ENCODE measurements around the gene SAT1. TPM values are rescaled to one million over a fixed set of nuclear protein-coding genes. Genes with fewer than 3 reads are reported as not detected.

SAT1 gene
- total RNA-seq, 1 donor from 2014 or later = 263 TPM

DNA sequence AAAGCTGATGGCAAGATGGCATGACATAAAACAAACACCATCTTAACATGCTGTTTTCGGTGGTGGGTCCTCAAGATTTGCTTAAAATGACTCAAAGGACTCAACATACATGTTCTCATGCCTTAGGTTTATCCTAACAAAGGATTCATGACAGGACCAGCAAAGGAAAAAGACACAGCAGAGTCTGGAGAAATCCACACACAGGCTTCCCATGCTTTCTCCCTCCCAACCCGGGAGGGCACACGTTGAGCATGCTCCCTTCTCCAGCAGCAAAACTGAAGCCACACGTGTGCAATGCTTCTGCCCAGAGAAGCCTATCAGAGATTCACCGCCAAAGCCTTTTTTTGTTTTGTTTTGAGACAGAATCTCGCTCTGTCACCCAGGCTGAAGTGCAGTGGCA lies 39.9 kb downstream of the SAT1 start:
- H3K4me1 Mint-ChIP-seq (ENCODE audit: low read depth) = peaks cover 10% of the 10 kb centered on the region

DNA sequence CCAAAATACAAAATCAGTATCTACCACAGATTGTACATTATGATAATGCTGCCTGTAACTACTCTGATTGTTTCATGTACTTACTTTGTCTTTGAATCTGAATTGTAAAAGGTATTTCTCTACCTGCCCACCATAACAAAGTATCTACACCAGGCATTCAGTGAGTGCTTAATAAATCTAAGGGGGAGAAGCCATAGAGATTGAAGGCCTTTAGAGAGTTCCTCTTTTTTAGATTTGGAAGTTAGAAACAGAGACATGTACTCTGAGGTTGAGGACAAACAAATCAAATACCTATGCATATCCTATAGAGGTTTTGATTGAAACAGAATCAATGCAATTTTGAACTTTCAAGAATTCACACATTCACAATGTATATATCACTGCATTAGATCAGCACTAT lies 42.7 kb downstream of the SAT1 start:
- H3K4me3 Mint-ChIP-seq (ENCODE audit: unreplicated experiment) = no peak overlapping the region
- TF ChIP-seq, protein P1, sequence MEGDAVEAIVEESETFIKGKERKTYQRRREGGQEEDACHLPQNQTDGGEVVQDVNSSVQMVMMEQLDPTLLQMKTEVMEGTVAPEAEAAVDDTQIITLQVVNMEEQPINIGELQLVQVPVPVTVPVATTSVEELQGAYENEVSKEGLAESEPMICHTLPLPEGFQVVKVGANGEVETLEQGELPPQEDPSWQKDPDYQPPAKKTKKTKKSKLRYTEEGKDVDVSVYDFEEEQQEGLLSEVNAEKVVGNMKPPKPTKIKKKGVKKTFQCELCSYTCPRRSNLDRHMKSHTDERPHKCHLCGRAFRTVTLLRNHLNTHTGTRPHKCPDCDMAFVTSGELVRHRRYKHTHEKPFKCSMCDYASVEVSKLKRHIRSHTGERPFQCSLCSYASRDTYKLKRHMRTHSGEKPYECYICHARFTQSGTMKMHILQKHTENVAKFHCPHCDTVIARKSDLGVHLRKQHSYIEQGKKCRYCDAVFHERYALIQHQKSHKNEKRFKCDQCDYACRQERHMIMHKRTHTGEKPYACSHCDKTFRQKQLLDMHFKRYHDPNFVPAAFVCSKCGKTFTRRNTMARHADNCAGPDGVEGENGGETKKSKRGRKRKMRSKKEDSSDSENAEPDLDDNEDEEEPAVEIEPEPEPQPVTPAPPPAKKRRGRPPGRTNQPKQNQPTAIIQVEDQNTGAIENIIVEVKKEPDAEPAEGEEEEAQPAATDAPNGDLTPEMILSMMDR (IDR thresholded peaks at IDR 0.05) = no peak
- H3K36me3 Mint-ChIP-seq (ENCODE audit: low read depth) = peaks cover 5% of the 10 kb centered on the region
- H3K27ac Mint-ChIP-seq (ENCODE audit: unreplicated experiment) = no peak overlapping the region
- DNase-seq (ENCODE audit: low spot score) = no peak
- no peaks in the 10 kb centered on the region for H3K9me3 Mint-ChIP-seq (ENCODE audit: low read depth)
- H3K4me1 Mint-ChIP-seq (ENCODE audit: low read depth) = peaks cover 5% of the 10 kb centered on the region
- no peaks in the 10 kb centered on the region for H3K27me3 Mint-ChIP-seq (ENCODE audit: low read depth)

More for the DNA sequence above, 39.9 kb downstream of the SAT1 start:
- Mint-ChIP-seq H3K9me3 (ENCODE audit: low read depth) (no peaks in the 10 kb centered on the region), H3K27me3 (ENCODE audit: low read depth) (no peaks in the 10 kb centered on the region), H3K36me3 (ENCODE audit: low read depth) (peaks cover 5% of the 10 kb centered on the region), H3K4me3 (ENCODE audit: unreplicated experiment) (no peak overlapping the region), H3K27ac (ENCODE audit: unreplicated experiment) (no peak overlapping the region)
- DNase-seq (ENCODE audit: low spot score) = no peak
- TF ChIP-seq, protein P1 (IDR thresholded peaks at IDR 0.05) = no peak

- DNase-seq (ENCODE audit: low spot score) = no peak
- Mint-ChIP-seq H3K4me3 (ENCODE audit: unreplicated experiment) (no peak overlapping the region), H3K27ac (ENCODE audit: unreplicated experiment) (no peak overlapping the region), H3K4me1 (ENCODE audit: low read depth) (peaks cover 5% of the 10 kb centered on the region), H3K9me3 (ENCODE audit: low read depth) (no peaks in the 10 kb centered on the region), H3K36me3 (ENCODE audit: low read depth) (peaks cover 5% of the 10 kb centered on the region), H3K27me3 (ENCODE audit: low read depth) (no peaks in the 10 kb centered on the region)
- TF ChIP-seq, protein P1 (IDR thresholded peaks at IDR 0.05) = no peak
Observed at GRCh38 chrX:23826216-23826615, 43.2 kb downstream of the SAT1 start.

GRCh38 chrX:23826653-23827052 lies 43.7 kb downstream of the SAT1 start:
- H3K27ac Mint-ChIP-seq (ENCODE audit: unreplicated experiment) = no peak overlapping the region
- no peak for DNase-seq (ENCODE audit: low spot score)
- H3K4me3 Mint-ChIP-seq (ENCODE audit: unreplicated experiment) = no peak overlapping the region
- TF ChIP-seq, protein P1 (IDR thresholded peaks at IDR 0.05) = no peak
- H3K36me3 Mint-ChIP-seq (ENCODE audit: low read depth) = peaks cover 5% of the 10 kb centered on the region
- no peaks in the 10 kb centered on the region for H3K27me3 Mint-ChIP-seq (ENCODE audit: low read depth)
- no peaks in the 10 kb centered on the region for H3K9me3 Mint-ChIP-seq (ENCODE audit: low read depth)
- H3K4me1 Mint-ChIP-seq (ENCODE audit: low read depth) = peaks cover 5% of the 10 kb centered on the region

- DNase-seq (ENCODE audit: low spot score) = no peak
- TF ChIP-seq, protein P1 (IDR thresholded peaks at IDR 0.05) = no peak
- Mint-ChIP-seq H3K27ac (ENCODE audit: unreplicated experiment) (no peak overlapping the region), H3K36me3 (ENCODE audit: low read depth) (peaks cover 5% of the 10 kb centered on the region), H3K4me1 (ENCODE audit: low read depth) (no peaks in the 10 kb centered on the region), H3K27me3 (ENCODE audit: low read depth) (no peaks in the 10 kb centered on the region), H3K4me3 (ENCODE audit: unreplicated experiment) (no peak overlapping the region), H3K9me3 (ENCODE audit: low read depth) (no peaks in the 10 kb centered on the region)
Observed at GRCh38 chrX:23828881-23829280, 45.9 kb downstream of the SAT1 start.

All from chondrocyte (in vitro differentiated cells).